Measurements from ENCODE around the gene TMEM154.

The TMEM154 gene

GRCh38 chr4:152571296-152571695 lies 108.5 kb downstream of the TMEM154 start:
- in situ Hi-C loops (cut with HindIII; ENCODE audit: low sequenced_read_pairs): no loop called here

Data from endothelial cell of hepatic sinusoid (primary cell).